ENCODE data around the gene XKRX.

XKRX gene

DNA sequence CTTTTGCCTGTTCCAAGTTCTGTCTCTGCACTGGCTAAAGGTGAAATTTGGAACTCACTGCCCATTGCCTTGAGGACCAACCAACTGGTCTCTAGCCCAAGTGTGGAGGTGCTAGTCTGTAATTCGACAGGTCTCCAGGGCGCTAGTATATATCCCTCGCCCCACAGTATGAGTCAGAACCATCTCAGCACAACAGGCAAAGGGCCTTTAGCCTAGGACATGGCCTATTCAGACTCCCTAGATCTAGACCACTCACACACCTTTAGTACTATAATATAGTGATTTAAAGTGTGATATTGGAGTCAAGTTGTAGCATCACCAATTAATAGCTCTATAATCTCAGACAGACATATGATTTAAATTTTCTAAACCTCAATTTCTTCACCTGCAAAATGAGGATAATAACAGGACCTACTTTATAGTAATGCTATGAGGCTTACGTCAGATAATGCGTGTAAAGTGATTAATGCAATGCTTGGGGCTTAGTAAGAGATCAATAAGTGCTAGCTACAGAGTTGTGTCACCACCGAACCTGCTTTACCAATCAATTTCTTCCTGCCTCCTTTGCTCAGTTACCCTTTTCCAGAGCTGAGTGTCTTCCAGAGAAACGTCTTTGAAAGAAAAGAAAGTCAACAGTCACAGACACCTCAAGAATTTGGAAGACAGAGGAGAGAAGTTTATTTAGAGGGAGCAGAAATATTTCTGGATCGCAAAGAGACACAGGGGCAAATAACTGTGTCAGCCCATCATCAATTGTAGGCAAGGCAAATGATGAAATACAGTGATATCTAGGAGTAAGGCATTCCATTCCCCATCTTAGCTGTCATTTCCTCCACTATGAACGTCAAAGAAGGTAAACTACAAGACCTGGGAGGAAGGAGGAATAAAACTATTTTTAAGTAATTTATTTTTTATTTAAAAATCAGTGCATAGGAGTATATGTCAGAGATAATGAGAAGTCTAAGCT is 56.8 kb downstream of the XKRX start:
- TF ChIP-seq CTCF (IDR thresholded peaks at IDR 0.05; ENCODE audit: insufficient read depth, low read depth, low read length, missing control alignments) = no peak
- no peak overlapping the region for H3K4me3 ChIP-seq (ENCODE audit: low read length)
- DNase-seq (ENCODE audit: low read depth) = no peak

- no peak for TF ChIP-seq CTCF (IDR thresholded peaks at IDR 0.05; ENCODE audit: insufficient read depth, low read depth, low read length, missing control alignments)
- no peak for DNase-seq (ENCODE audit: low read depth)
- no peak overlapping the region for H3K4me3 ChIP-seq (ENCODE audit: low read length)
These were observed 58.2 kb downstream of the XKRX start for GRCh38 chrX:100870527-100870926.

GRCh38 chrX:100868273-100868672 is 60.4 kb downstream of the XKRX start:
- no peak for TF ChIP-seq CTCF (IDR thresholded peaks at IDR 0.05; ENCODE audit: insufficient read depth, low read depth, low read length, missing control alignments)
- no peak overlapping the region for H3K4me3 ChIP-seq (ENCODE audit: low read length)
- no peak for DNase-seq (ENCODE audit: low read depth)

- no peak for TF ChIP-seq CTCF (IDR thresholded peaks at IDR 0.05; ENCODE audit: insufficient read depth, low read depth, low read length, missing control alignments)
- no peak overlapping the region for H3K4me3 ChIP-seq (ENCODE audit: low read length)
- peak; percentile 42 for DNase-seq (ENCODE audit: low read depth)
These were observed 63.9 kb downstream of the XKRX start for GRCh38 chrX:100864657-100865391.
